GM21737 (cell line): ENCODE measurements around the gene RNF152.

Experiments used
- ATAC-seq: cut with Tn5 transposase; IDR thresholded peaks from one replicate; pipeline ENCODE4 v1.9.1; 2021; ENCODE audit warnings: mild to moderate bottlenecking, moderate library complexity; ENCODE audit not compliant: unreplicated experiment

The RNF152 gene

GRCh38 chr18:61765097-61765496 lies 127.7 kb downstream of the RNF152 start:
- no peak for ATAC-seq

GRCh38 chr18:61764381-61764780 lies 128.4 kb downstream of the RNF152 start:
- no peak for ATAC-seq

- no peak for ATAC-seq
These were observed 130.9 kb downstream of the RNF152 start for GRCh38 chr18:61761875-61762274.
